Measurements from ENCODE around the gene DPEP1. TPM values are rescaled to one million over a fixed set of nuclear protein-coding genes. Genes with fewer than 3 reads are reported as not detected.

The DPEP1 gene
- total and polyA plus RNA-seq, 2 donors (not counting 1 experiment from before 2014, with no cell fraction given), result not detected

DNA sequence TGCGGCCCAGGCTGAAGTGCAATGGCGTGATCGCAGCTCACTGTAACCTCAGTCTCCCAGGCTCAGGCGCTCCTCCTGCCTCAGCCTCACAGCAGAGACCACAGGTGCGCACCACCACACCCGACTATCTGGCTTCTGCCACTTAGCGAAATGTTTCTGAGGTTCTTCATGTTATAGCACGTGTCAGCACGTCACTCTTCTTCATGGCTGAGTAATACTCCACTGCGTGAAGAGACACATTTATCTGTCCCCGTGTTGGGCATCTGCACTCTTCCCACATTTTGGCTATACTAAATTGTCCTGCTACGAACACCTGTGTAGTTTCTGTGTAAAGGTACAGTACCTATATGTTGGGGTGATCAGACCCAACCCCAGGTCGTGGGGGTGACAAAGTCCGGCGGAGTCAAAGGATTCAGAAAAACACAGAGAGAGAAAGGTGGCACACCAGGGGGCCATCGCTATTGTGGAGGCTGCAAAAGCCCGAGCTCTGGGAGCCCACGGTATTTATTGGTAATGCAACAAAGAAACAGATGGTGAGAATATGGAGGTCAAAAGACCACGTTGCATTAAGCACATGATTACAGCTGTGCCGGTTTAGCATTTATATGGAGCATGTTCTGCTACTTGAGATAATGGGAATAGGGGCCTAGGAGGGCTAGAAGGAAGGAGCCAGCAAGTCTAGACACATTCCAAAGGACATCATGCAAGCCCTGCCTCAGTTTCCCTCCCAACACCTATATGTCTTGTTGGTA, 851 bp upstream of the DPEP1 start:
- H3K9ac ChIP-seq (ENCODE audit: low read length), result no peak overlapping the region
- TF ChIP-seq, protein P1, sequence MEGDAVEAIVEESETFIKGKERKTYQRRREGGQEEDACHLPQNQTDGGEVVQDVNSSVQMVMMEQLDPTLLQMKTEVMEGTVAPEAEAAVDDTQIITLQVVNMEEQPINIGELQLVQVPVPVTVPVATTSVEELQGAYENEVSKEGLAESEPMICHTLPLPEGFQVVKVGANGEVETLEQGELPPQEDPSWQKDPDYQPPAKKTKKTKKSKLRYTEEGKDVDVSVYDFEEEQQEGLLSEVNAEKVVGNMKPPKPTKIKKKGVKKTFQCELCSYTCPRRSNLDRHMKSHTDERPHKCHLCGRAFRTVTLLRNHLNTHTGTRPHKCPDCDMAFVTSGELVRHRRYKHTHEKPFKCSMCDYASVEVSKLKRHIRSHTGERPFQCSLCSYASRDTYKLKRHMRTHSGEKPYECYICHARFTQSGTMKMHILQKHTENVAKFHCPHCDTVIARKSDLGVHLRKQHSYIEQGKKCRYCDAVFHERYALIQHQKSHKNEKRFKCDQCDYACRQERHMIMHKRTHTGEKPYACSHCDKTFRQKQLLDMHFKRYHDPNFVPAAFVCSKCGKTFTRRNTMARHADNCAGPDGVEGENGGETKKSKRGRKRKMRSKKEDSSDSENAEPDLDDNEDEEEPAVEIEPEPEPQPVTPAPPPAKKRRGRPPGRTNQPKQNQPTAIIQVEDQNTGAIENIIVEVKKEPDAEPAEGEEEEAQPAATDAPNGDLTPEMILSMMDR (IDR thresholded peaks at IDR 0.05), result no peak
- H4K20me1 ChIP-seq (ENCODE audit: control insufficient read depth, insufficient read depth, low read length, poor library complexity, severe bottlenecking), result no peaks in the 10 kb centered on the region
- H3K4me2 ChIP-seq (replicated peaks; ENCODE audit: low read depth, low read length, poor library complexity, severe bottlenecking), result no peak overlapping the region
- peaks cover 9% of the 10 kb centered on the region for H3K4me1 Mint-ChIP-seq
- H3K36me3 ChIP-seq (replicated peaks in 1 of 2; ENCODE audit: control extremely low read depth in 1 of 2, control insufficient read depth in 1 of 2, extremely low read depth in 1 of 2, insufficient read depth in 2 of 2, low read length in 1 of 2), result no peaks in the 10 kb centered on the region
- H3K4me3 Mint-ChIP-seq, result no peak overlapping the region
- no peak overlapping the region for H3K4me3 ChIP-seq (ENCODE audit: control extremely low read depth in 1 of 5, extremely low read depth in 1 of 5, insufficient read depth in 1 of 5, low read depth in 2 of 5, low read length in 4 of 5)
- peaks cover 0 to 8% of the 10 kb centered on the region in 2 donors for H3K4me1 ChIP-seq (ENCODE audit: control insufficient read depth in 2 of 2, insufficient read depth in 2 of 2, low read length in 2 of 2)
- H3K79me2 ChIP-seq (ENCODE audit: control insufficient read depth, insufficient read depth, low read length), result no peaks in the 10 kb centered on the region
- 92% methylated on average over 18 of the region's 20 CpGs for WGBS (ENCODE audit: insufficient coverage)
- peaks cover 12% of the 10 kb centered on the region for H3K27me3 Mint-ChIP-seq
- intact Hi-C loops (cut with micrococcal nuclease), result no loop called here
- no peak overlapping the region for H2AFZ ChIP-seq (ENCODE audit: insufficient read depth, low read depth, low read length, poor library complexity, severe bottlenecking)
- peaks cover 0 to 4% (median 0%) of the 10 kb centered on the region in 4 experiments for H3K27me3 ChIP-seq (replicated peaks in 1 of 4; ENCODE audit: control extremely low read depth in 1 of 4, control insufficient read depth in 3 of 4, insufficient read depth in 4 of 4, low read length in 3 of 4)
- H3K9me3 Mint-ChIP-seq (ENCODE audit: insufficient read depth), result no peaks in the 10 kb centered on the region
- H3K27ac Mint-ChIP-seq, result no peak overlapping the region
- ATAC-seq (ENCODE audit: low read depth) (no peak), DNase-seq (no peak)
- no peak overlapping the region for H3K27ac ChIP-seq (ENCODE audit: low read length in 2 of 2)
- H3K9me3 ChIP-seq (ENCODE audit: control extremely low read depth in 1 of 3, control insufficient read depth in 2 of 3, insufficient read depth in 1 of 3, low read length in 2 of 3), result peaks cover 0 to 12% (median 0%) of the 10 kb centered on the region in 3 donors
- ChIA-PET POLR2A (no interaction called here), CTCF (no interaction called here)

DNA sequence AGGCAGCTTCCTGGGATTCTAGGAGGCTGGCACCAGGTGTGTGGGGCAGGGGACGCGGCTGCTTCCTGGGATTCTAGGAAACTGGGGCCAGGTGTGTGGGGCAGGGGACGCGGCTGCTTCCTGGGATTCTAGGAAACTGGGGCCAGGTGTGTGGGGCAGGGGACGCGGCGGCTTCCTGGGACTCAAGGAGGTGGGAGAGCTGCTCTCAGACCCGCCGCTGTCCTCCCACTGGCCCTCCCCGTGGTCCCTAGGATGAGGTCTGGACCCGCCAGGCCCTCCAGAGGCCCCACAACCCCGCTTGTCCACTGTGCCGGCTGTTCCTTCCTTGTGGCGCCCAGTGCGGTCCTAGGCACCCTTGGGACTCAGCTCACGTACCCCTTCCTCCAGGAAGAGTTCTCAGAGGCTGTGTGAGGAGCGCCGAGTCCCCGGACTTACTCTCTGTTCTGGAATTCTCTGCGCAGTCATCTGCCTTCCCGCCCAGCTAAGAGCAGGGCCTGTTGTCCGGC, 565 bp downstream of the DPEP1 start:
- H3K9me3 Mint-ChIP-seq (ENCODE audit: insufficient read depth), result no peaks in the 10 kb centered on the region
- H3K27me3 Mint-ChIP-seq, result peaks cover 12% of the 10 kb centered on the region
- Histone ChIP-seq H3K27ac (ENCODE audit: low read length in 2 of 2) (no peak overlapping the region), H2AFZ (ENCODE audit: insufficient read depth, low read depth, low read length, poor library complexity, severe bottlenecking) (no peak overlapping the region), H3K4me3 (ENCODE audit: control extremely low read depth in 1 of 5, extremely low read depth in 1 of 5, insufficient read depth in 1 of 5, low read depth in 2 of 5, low read length in 4 of 5) (no peak overlapping the region), H3K9ac (ENCODE audit: low read length) (no peak overlapping the region), H3K79me2 (ENCODE audit: control insufficient read depth, insufficient read depth, low read length) (no peaks in the 10 kb centered on the region), H3K4me1 (ENCODE audit: control insufficient read depth in 2 of 2, insufficient read depth in 2 of 2, low read length in 2 of 2) (peaks cover 0 to 8% of the 10 kb centered on the region in 2 donors), H3K9me3 (ENCODE audit: control extremely low read depth in 1 of 3, control insufficient read depth in 2 of 3, insufficient read depth in 1 of 3, low read length in 2 of 3) (peaks cover 0 to 12% (median 0%) of the 10 kb centered on the region in 3 donors), H3K36me3 (replicated peaks in 1 of 2; ENCODE audit: control extremely low read depth in 1 of 2, control insufficient read depth in 1 of 2, extremely low read depth in 1 of 2, insufficient read depth in 2 of 2, low read length in 1 of 2) (no peaks in the 10 kb centered on the region), H4K20me1 (ENCODE audit: control insufficient read depth, insufficient read depth, low read length, poor library complexity, severe bottlenecking) (no peaks in the 10 kb centered on the region), H3K27me3 (replicated peaks in 1 of 4; ENCODE audit: control extremely low read depth in 1 of 4, control insufficient read depth in 3 of 4, insufficient read depth in 4 of 4, low read length in 3 of 4) (peaks cover 0 to 4% (median 0%) of the 10 kb centered on the region in 4 experiments), H3K4me2 (replicated peaks; ENCODE audit: low read depth, low read length, poor library complexity, severe bottlenecking) (no peak overlapping the region)
- TF ChIP-seq, protein P1 (IDR thresholded peaks at IDR 0.05), result no peak
- no peak for TF ChIP-seq EZH2 (IDR thresholded peaks at IDR 0.05; ENCODE audit: borderline replicate concordance, insufficient read depth, low read depth, low read length, poor library complexity, severe bottlenecking)
- intact Hi-C loops (cut with micrococcal nuclease), result no loop called here
- no peak overlapping the region for H3K27ac Mint-ChIP-seq
- no peak for DNase-seq
- H3K4me1 Mint-ChIP-seq, result peaks cover 9% of the 10 kb centered on the region
- 95% methylated on average over 22 of the region's 22 CpGs for WGBS (ENCODE audit: insufficient coverage)
- CTCF ChIA-PET, result interaction anchor here (1.1 to 3.2 kb wide), 3 partner anchors 28 to 250 kb away, joined by 3 to 11 read pairs (median 6); no protein-coding TSS in a partner anchor
- no peak overlapping the region for H3K4me3 Mint-ChIP-seq
- ATAC-seq (ENCODE audit: low read depth), result no peak
- POLR2A ChIA-PET, result no interaction called here
